ENCODE results near the gene DHODH.

The DHODH gene

DNA sequence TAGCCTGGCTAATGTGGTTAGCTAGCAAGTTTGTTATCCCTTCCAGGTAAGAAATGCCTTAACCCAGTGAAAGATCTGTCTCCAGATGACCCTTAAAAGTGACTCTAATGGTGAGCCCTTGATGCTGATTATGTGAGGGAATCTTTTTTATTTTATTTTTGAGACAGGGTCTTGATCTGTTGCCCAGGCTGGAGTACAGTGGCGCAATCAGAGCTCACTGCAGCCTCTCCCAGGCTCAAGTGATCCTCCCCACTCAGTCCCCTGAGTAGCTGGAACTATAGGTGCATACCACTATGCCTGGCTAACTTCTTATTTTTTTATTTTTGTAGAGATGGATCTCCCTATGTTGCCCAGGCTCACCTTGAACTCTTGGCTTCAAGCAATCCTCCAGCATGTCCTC, 35.0 kb downstream of the DHODH start:
- no peak overlapping the region for H3K9ac ChIP-seq (ENCODE audit: low read depth, low read length, poor library complexity, severe bottlenecking)
- H3K36me3 ChIP-seq (ENCODE audit: insufficient read depth, low read length), result no peaks in the 10 kb centered on the region
- no peaks in the 10 kb centered on the region for H3K79me2 ChIP-seq (ENCODE audit: insufficient read depth, low read length)
- H3K4me3 ChIP-seq (ENCODE audit: low read length, poor library complexity, severe bottlenecking), result no peak overlapping the region
- H3K4me2 ChIP-seq (ENCODE audit: low read depth, low read length, poor library complexity, severe bottlenecking), result no peak overlapping the region
- H3K4me1 ChIP-seq (ENCODE audit: insufficient read depth, low read length, poor library complexity, severe bottlenecking), result peaks cover 9% of the 10 kb centered on the region
- no peaks in the 10 kb centered on the region for H3K9me2 ChIP-seq (replicated peaks; ENCODE audit: low read depth, low read length)
- TF ChIP-seq, protein P1, sequence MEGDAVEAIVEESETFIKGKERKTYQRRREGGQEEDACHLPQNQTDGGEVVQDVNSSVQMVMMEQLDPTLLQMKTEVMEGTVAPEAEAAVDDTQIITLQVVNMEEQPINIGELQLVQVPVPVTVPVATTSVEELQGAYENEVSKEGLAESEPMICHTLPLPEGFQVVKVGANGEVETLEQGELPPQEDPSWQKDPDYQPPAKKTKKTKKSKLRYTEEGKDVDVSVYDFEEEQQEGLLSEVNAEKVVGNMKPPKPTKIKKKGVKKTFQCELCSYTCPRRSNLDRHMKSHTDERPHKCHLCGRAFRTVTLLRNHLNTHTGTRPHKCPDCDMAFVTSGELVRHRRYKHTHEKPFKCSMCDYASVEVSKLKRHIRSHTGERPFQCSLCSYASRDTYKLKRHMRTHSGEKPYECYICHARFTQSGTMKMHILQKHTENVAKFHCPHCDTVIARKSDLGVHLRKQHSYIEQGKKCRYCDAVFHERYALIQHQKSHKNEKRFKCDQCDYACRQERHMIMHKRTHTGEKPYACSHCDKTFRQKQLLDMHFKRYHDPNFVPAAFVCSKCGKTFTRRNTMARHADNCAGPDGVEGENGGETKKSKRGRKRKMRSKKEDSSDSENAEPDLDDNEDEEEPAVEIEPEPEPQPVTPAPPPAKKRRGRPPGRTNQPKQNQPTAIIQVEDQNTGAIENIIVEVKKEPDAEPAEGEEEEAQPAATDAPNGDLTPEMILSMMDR (conservative IDR thresholded peaks at IDR 0.05; ENCODE audit: low read length), result no peak
- no peak for TF ChIP-seq EZH2phosphoT487 (IDR thresholded peaks at IDR 0.05; ENCODE audit: borderline replicate concordance)
- H3K9me3 ChIP-seq (ENCODE audit: insufficient read depth, low read depth, low read length), result no peaks in the 10 kb centered on the region
- H3K27me3 ChIP-seq (ENCODE audit: insufficient read depth, low read length, poor library complexity, severe bottlenecking), result no peaks in the 10 kb centered on the region
- H4K20me1 ChIP-seq (ENCODE audit: insufficient read depth, low read length, poor library complexity, severe bottlenecking), result no peaks in the 10 kb centered on the region
- H3F3A ChIP-seq (ENCODE audit: low read depth), result no peaks in the 10 kb centered on the region
- H2AFZ ChIP-seq (ENCODE audit: low read length), result no peak overlapping the region

GRCh38 chr16:72044296-72044695, 35.8 kb downstream of the DHODH start:
- H3K36me3 ChIP-seq (ENCODE audit: insufficient read depth, low read length), result no peaks in the 10 kb centered on the region
- no peaks in the 10 kb centered on the region for H3K9me3 ChIP-seq (ENCODE audit: insufficient read depth, low read depth, low read length)
- H3K9ac ChIP-seq (ENCODE audit: low read depth, low read length, poor library complexity, severe bottlenecking), result no peak overlapping the region
- no peak overlapping the region for H2AFZ ChIP-seq (ENCODE audit: low read length)
- no peak overlapping the region for H3K4me2 ChIP-seq (ENCODE audit: low read depth, low read length, poor library complexity, severe bottlenecking)
- no peak for TF ChIP-seq EZH2phosphoT487 (IDR thresholded peaks at IDR 0.05; ENCODE audit: borderline replicate concordance)
- H3K27me3 ChIP-seq (ENCODE audit: insufficient read depth, low read length, poor library complexity, severe bottlenecking), result no peaks in the 10 kb centered on the region
- H3F3A ChIP-seq (ENCODE audit: low read depth), result no peaks in the 10 kb centered on the region
- no peak overlapping the region for H3K4me3 ChIP-seq (ENCODE audit: low read length, poor library complexity, severe bottlenecking)
- peaks cover 9% of the 10 kb centered on the region for H3K4me1 ChIP-seq (ENCODE audit: insufficient read depth, low read length, poor library complexity, severe bottlenecking)
- H4K20me1 ChIP-seq (ENCODE audit: insufficient read depth, low read length, poor library complexity, severe bottlenecking), result no peaks in the 10 kb centered on the region
- H3K9me2 ChIP-seq (replicated peaks; ENCODE audit: low read depth, low read length), result no peaks in the 10 kb centered on the region
- H3K79me2 ChIP-seq (ENCODE audit: insufficient read depth, low read length), result no peaks in the 10 kb centered on the region

- Histone ChIP-seq H3K9me3 (ENCODE audit: insufficient read depth, low read depth, low read length) (no peaks in the 10 kb centered on the region), H4K20me1 (ENCODE audit: insufficient read depth, low read length, poor library complexity, severe bottlenecking) (no peaks in the 10 kb centered on the region)
- TF ChIP-seq, protein P1 (conservative IDR thresholded peaks at IDR 0.05; ENCODE audit: low read length), result no peak
- no peak for TF ChIP-seq EZH2phosphoT487 (IDR thresholded peaks at IDR 0.05; ENCODE audit: borderline replicate concordance)
These were observed 36.3 kb downstream of the DHODH start for GRCh38 chr16:72044825-72045359.

DNA sequence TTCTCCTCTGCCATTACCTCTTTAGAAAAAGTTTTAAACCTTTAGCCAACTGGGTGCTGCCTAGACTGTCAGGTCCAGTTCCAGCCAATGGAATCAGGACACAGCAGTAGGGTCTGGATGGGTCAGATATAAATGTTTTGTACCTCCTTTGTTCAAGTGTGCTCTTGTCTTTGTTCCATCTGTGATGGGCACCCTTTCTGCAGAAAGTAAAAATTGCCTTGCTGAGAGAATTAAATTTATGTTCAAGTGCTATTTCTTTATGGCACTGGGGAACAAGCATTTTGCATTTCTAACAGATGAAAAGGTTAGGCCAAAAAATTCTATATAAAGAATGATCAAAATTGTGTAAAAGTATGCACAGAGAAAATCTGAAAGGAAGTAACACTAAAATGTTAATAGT, 40.6 kb downstream of the DHODH start:
- TF ChIP-seq, protein P1 (conservative IDR thresholded peaks at IDR 0.05; ENCODE audit: low read length), result no peak
- no peak for TF ChIP-seq EZH2phosphoT487 (IDR thresholded peaks at IDR 0.05; ENCODE audit: borderline replicate concordance)
- Histone ChIP-seq H3K4me1 (ENCODE audit: insufficient read depth, low read length, poor library complexity, severe bottlenecking) (no peaks in the 10 kb centered on the region), H3K4me2 (ENCODE audit: low read depth, low read length, poor library complexity, severe bottlenecking) (no peak overlapping the region), H3K79me2 (ENCODE audit: insufficient read depth, low read length) (no peaks in the 10 kb centered on the region), H4K20me1 (ENCODE audit: insufficient read depth, low read length, poor library complexity, severe bottlenecking) (no peaks in the 10 kb centered on the region), H3K9me3 (ENCODE audit: insufficient read depth, low read depth, low read length) (no peaks in the 10 kb centered on the region), H3K9me2 (replicated peaks; ENCODE audit: low read depth, low read length) (no peaks in the 10 kb centered on the region), H3K4me3 (ENCODE audit: low read length, poor library complexity, severe bottlenecking) (no peak overlapping the region), H3F3A (ENCODE audit: low read depth) (no peaks in the 10 kb centered on the region), H2AFZ (ENCODE audit: low read length) (no peak overlapping the region), H3K27me3 (ENCODE audit: insufficient read depth, low read length, poor library complexity, severe bottlenecking) (no peaks in the 10 kb centered on the region), H3K36me3 (ENCODE audit: insufficient read depth, low read length) (no peaks in the 10 kb centered on the region), H3K9ac (ENCODE audit: low read depth, low read length, poor library complexity, severe bottlenecking) (no peak overlapping the region)

More at GRCh38 chr16:72044825-72045359, 36.3 kb downstream of the DHODH start:
- H3K79me2 ChIP-seq (ENCODE audit: insufficient read depth, low read length), result no peaks in the 10 kb centered on the region
- H3K4me1 ChIP-seq (ENCODE audit: insufficient read depth, low read length, poor library complexity, severe bottlenecking), result peaks cover 9% of the 10 kb centered on the region
- no peak overlapping the region for H3K9ac ChIP-seq (ENCODE audit: low read depth, low read length, poor library complexity, severe bottlenecking)
- H3K9me2 ChIP-seq (replicated peaks; ENCODE audit: low read depth, low read length), result no peaks in the 10 kb centered on the region
- H2AFZ ChIP-seq (ENCODE audit: low read length), result no peak overlapping the region
- no peak overlapping the region for H3K4me3 ChIP-seq (ENCODE audit: low read length, poor library complexity, severe bottlenecking)
- H3K36me3 ChIP-seq (ENCODE audit: insufficient read depth, low read length), result no peaks in the 10 kb centered on the region
- H3K4me2 ChIP-seq (ENCODE audit: low read depth, low read length, poor library complexity, severe bottlenecking), result no peak overlapping the region
- no peaks in the 10 kb centered on the region for H3K27me3 ChIP-seq (ENCODE audit: insufficient read depth, low read length, poor library complexity, severe bottlenecking)
- H3F3A ChIP-seq (ENCODE audit: low read depth), result no peaks in the 10 kb centered on the region

All from Loucy (cell line).